Small intestine (tissue), 16 donors: Measurements from ENCODE around the gene ZNF474. TPM values are rescaled to one million over a fixed set of nuclear protein-coding genes. Genes with fewer than 3 reads are reported as not detected.
A peak's percentile ranks its signal among the peaks of the same experiment; 100 is the strongest.

Experiments used
- DNase-seq, 2 donors: peaks; one replicate each; pipeline versions ENCODE4 v3.0.0 to v3.0.0-alpha.2; 2013
- FAIRE-seq: peaks from 2 replicates; lab custom pipeline; 2012; peaks lifted over from hg19 to GRCh38; lab: Jason Lieb, UNC
- H3K27ac ChIP-seq, 3 donors: one replicate each; pipeline ENCODE4 v1.5.1; 2013; ENCODE audit warnings: low read length in 2 of 3, mild to moderate bottlenecking in 2 of 3, control low read depth in 1 of 3, inconsistent platforms in 1 of 3, low read depth in 1 of 3, moderate library complexity in 1 of 3
- H3K27me3 ChIP-seq, 3 donors: one replicate each; pipeline ENCODE4 v1.6.1; 2013; ENCODE audit warnings: low read length in 3 of 3, inconsistent platforms in 1 of 3; ENCODE audit not compliant: control insufficient read depth in 3 of 3, insufficient read depth in 3 of 3
- H3K36me3 ChIP-seq, 3 donors: one replicate each; pipeline ENCODE4 v1.6.1; 2013; ENCODE audit warnings: low read length in 3 of 3, inconsistent platforms in 1 of 3, low read depth in 1 of 3, mild to moderate bottlenecking in 1 of 3, moderate library complexity in 1 of 3; ENCODE audit not compliant: control insufficient read depth in 3 of 3, insufficient read depth in 2 of 3
- H3K4me1 ChIP-seq, 3 donors: one replicate each; pipeline ENCODE4 v1.6.1; 2013; ENCODE audit warnings: low read length in 2 of 3, inconsistent platforms in 1 of 3, low read depth in 1 of 3, mild to moderate bottlenecking in 1 of 3, moderate library complexity in 1 of 3; ENCODE audit not compliant: control insufficient read depth in 3 of 3, insufficient read depth in 2 of 3
- H3K4me3 ChIP-seq, 3 donors: one replicate each; pipeline ENCODE4 v1.5.1; 2013; ENCODE audit warnings: low read length in 3 of 3, control low read depth in 1 of 3, inconsistent platforms in 1 of 3, low read depth in 1 of 3, mild to moderate bottlenecking in 1 of 3, moderate library complexity in 1 of 3
- H3K9me3 ChIP-seq, 2 donors: one replicate each; pipeline ENCODE4 v1.6.1; 2013; ENCODE audit warnings: low read depth in 1 of 2, low read length in 1 of 2; ENCODE audit not compliant: control insufficient read depth in 2 of 2, insufficient read depth in 1 of 2
- WGBS, 3 donors: extraction: QIAGEN DNeasy Blood & Tissue Kit; methylation state at CpG; one replicate each; pipeline ENCODE4 v1.1.7; 2013; 5-methylcytosine and 5-hydroxymethylcytosine counted together
- long read RNA-seq, 10 donors: transcript quantifications; one replicate each; lab custom pipeline, GENCODE V29; 2026
- polyA plus RNA-seq, 4 donors: library from polyadenylated mRNA; stranded (reverse) in 3 of 4; unstranded in 1 of 4; fragments of 200-250 nt in 3 of 4; fragments of 120-200 nt in 1 of 4; gene quantifications; one replicate each; pipeline versions ENCODE4 v1.2.1 to v1.2.3, GENCODE V29; 2013
- donor health status: healthy with polysubstance abuse.
- donor health status: control.
- donor health status: control.
- donor health status: Bipolar disorder and iron deficiency.
- donor health status: healthy.

Gene ZNF474
- under 1 TPM in 2 of 4 donors, not detected in 2; 0.04 to 0.07 TPM for polyA plus RNA-seq
- long read RNA-seq, donor 1 = 0 reads
- long read RNA-seq, donor 2 = 0 reads
- long read RNA-seq, donor 3 = 0 reads
- long read RNA-seq, donor 4 = 0 reads
- long read RNA-seq, donor 5 = 0 reads
- long read RNA-seq, donor 6 = 0 reads
- long read RNA-seq, donor 7 = 0 reads
- long read RNA-seq, donor 8 = 0 reads
- long read RNA-seq, donor 9 = 0 reads
- long read RNA-seq, donor 10, partial matches to known transcripts = 0 of 1 reads
- long read RNA-seq, donor 10, other reads (novel, unspliced or antisense) = 0 of 1 reads

DNA sequence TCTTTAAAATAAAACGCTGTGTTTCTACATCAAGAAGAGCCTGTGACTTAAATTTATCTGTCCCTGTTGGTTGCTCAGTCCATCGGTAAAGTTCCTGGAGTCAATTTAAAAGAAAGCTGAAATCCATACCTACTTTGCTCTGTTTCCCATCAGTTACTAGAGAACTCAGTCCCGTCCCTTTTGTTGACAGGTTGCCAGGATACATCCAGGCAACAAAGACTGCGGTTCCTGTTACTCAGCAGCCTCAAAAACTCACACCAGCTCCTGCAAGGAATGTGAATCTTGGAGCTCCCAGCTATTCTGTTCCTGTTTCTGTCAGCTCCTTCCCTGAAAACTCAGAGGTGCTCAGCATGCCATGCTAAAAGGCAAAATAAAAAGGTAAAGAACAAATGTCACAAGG is at the start of gene ZNF474:
TSS of gene ZNF474 (plus strand) at position 241 of the 400 bp plus-strand sequence. CDS start 22,445 bp downstream, outside the sequence.
- H3K27ac ChIP-seq = no peak within 1 kb of the TSS
- FAIRE-seq = no peak
- peak; percentile 10 to 67 for DNase-seq
- H3K4me3 ChIP-seq = no peak within 1 kb of the TSS
- H3K27me3 ChIP-seq = no peaks in the 10 kb centered on the region
- 17 to 19% (median 19%) methylated on average over 4 of the region's 4 CpGs for WGBS, 3 donors
- H3K9me3 ChIP-seq = no peaks in the 10 kb centered on the region
- no peaks in the 10 kb centered on the region for H3K4me1 ChIP-seq
- no peaks in the 10 kb centered on the region for H3K36me3 ChIP-seq

DNA sequence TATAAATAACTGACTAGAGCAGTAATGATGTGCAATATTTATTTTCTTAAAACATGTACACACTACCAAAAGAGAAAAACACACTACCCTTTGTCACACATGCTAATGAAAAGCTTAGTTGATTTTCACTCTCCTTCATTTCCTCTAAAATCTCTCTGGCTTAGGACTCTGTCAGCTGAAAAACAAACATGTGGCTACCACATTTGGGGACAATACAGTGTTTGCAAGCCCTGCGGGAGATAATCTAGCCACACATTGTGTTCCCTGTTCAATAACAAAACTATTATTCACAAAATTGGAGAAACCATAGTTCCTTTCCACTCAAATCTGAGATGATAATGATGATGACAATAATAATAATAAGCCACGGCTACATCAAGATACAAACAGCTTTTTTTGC is 47.8 kb upstream of the ZNF474 start:
- peaks cover 0 to 19% (median 4%) of the 10 kb centered on the region in 3 donors for H3K27me3 ChIP-seq
- FAIRE-seq (no peak), DNase-seq (no peak)
- no peaks in the 10 kb centered on the region for H3K9me3 ChIP-seq
- H3K27ac ChIP-seq = no peak overlapping the region
- peaks cover 2% of the 10 kb centered on the region in 3 donors for H3K4me1 ChIP-seq
- no peak overlapping the region for H3K4me3 ChIP-seq
- WGBS, 3 donors = 88 to 90% (median 88%) methylated on average over 2 of the region's 2 CpGs
- no peaks in the 10 kb centered on the region for H3K36me3 ChIP-seq

DNA sequence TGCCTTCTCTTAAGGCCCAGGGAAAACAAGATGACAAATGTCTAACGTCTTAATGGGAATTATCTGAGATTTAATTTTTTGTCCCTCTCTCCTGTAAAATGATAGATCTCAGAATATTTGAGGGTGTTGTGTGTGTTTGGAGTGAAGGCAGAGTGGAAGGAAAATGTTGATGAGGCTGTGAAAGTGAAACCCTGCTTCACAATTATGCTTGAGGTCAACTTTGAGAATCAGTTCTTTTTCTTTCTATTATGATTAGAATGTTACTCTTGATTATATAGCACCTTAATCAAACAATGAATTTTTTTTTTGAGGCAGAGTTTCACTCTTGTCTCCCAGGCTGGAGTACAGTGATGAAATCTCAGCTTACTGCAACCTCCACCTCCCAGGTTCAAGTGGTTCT is 45.8 kb upstream of the ZNF474 start:
- Histone ChIP-seq H3K4me1 (no peaks in the 10 kb centered on the region), H3K9me3 (no peaks in the 10 kb centered on the region), H3K36me3 (no peaks in the 10 kb centered on the region), H3K27me3 (peaks cover 0 to 7% (median 0%) of the 10 kb centered on the region in 3 donors), H3K4me3 (no peak overlapping the region), H3K27ac (no peak overlapping the region)
- no peak for FAIRE-seq
- no peak for DNase-seq
- 50 to 75% (median 68%) methylated on average over 1 of the region's 1 CpG for WGBS, 3 donors

DNA sequence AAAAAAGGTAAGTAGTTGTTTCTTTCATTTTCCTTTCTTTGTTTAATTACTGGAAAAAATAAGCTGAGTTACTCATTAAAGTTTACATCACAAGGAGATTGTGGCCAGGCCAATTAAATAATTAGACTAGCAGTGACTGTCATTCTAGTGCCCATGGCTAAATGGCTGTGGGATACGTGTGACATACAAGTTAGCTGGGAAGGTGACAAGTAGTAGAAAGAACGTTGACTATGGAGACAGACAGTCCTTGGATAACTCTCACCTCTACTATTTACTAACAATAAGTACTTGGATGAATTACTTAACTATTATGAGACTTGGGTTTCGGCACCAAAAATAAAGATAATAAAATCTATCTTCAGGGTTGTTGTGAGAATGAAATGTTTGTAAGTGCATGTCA is 44.3 kb upstream of the ZNF474 start:
- Histone ChIP-seq H3K27ac (no peak overlapping the region), H3K4me3 (no peak overlapping the region), H3K36me3 (no peaks in the 10 kb centered on the region), H3K27me3 (peaks cover 0 to 6% (median 0%) of the 10 kb centered on the region in 3 donors), H3K4me1 (no peaks in the 10 kb centered on the region), H3K9me3 (no peaks in the 10 kb centered on the region)
- 69 to 83% (median 74%) methylated on average over 3 of the region's 3 CpGs for WGBS, 3 donors
- no peak for FAIRE-seq
- no peak for DNase-seq

DNA sequence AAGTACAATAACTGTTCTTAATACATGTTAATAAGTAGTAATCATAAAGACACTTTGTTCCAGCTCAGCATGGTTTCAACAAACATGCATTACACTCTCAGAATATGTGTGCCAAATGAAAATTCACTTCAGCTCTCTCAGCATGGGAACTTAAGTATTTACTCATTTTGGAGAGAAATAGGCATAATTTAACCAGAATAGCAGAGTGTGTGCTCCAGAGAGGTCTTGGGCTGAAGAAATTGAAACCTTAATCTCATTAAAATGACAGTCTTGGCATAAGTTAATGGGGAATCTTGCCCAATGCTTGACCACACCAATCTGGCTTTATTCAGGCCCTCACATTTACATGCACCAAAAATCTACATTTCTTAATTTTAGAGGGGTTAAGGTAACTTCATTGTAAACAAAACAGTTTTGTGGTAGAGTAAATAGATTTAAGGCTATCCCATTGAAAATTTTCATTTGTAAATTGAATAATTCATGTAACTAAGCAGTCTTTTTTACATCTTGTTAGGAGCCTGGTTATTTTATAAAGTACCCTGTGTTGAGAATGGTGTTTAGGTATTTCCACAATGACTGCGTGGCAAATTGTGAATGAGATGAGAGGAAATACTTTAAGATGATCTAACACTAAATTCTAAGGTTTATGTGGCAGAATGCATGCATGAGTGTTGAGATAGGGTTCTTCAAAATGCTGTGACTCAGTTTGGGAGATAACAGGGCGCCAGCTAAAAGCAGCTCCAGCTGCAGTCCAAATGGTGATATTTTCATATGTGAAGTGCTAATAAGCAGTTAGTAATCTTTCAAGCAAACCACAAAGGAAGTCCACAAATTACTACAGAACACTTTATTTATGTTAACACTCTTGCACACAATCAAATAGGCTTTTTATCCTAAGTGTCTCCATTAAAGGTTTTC is 40.0 kb upstream of the ZNF474 start:
- DNase-seq (no peak), FAIRE-seq (no peak)
- Histone ChIP-seq H3K27me3 (peaks cover 0 to 12% (median 0%) of the 10 kb centered on the region in 3 donors), H3K27ac (no peak overlapping the region), H3K4me1 (no peaks in the 10 kb centered on the region), H3K9me3 (no peaks in the 10 kb centered on the region), H3K4me3 (no peak overlapping the region), H3K36me3 (no peaks in the 10 kb centered on the region)
- WGBS, 3 donors = 42 to 66% (median 55%) methylated on average over 2 of the region's 2 CpGs

DNA sequence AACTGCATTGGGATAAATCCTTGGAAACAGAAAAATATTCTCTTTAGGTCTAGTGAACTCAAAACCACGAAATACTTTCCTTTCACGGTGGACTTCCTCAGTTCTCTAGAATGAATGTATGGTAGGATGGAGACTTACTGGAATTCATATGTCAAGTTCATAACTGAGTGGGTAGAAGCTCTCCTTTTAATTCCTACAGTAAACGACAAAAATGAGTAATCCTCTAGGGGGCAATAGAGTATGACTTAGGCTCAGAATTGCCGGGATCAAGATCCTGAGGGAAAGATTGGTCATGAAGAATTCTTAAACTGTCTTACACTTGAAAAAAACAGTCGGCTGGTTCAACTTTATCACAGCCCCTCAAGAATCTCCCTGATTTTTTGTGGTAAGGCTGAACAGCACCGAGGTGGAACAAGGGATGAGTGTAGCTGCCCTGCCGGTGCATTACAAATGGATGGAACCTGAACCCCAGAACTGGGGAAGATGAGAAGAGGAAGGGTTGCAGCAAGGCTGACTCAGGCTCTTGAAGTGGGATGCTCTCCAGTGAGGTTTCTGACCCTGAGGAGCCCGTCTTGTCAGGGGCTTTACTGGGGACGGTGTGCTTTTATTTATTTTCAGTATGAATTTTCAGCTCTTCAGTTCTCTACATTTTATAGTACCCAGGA is 37.3 kb upstream of the ZNF474 start:
- DNase-seq (peak in 1 of 2 donors; percentile 28), FAIRE-seq (no peak)
- Histone ChIP-seq H3K9me3 (no peaks in the 10 kb centered on the region), H3K27ac (no peak overlapping the region), H3K4me3 (no peak overlapping the region), H3K36me3 (no peaks in the 10 kb centered on the region), H3K27me3 (peaks cover 0 to 12% (median 0%) of the 10 kb centered on the region in 3 donors), H3K4me1 (no peaks in the 10 kb centered on the region)
- 52 to 63% (median 55%) methylated on average over 9 of the region's 9 CpGs for WGBS, 3 donors

DNA sequence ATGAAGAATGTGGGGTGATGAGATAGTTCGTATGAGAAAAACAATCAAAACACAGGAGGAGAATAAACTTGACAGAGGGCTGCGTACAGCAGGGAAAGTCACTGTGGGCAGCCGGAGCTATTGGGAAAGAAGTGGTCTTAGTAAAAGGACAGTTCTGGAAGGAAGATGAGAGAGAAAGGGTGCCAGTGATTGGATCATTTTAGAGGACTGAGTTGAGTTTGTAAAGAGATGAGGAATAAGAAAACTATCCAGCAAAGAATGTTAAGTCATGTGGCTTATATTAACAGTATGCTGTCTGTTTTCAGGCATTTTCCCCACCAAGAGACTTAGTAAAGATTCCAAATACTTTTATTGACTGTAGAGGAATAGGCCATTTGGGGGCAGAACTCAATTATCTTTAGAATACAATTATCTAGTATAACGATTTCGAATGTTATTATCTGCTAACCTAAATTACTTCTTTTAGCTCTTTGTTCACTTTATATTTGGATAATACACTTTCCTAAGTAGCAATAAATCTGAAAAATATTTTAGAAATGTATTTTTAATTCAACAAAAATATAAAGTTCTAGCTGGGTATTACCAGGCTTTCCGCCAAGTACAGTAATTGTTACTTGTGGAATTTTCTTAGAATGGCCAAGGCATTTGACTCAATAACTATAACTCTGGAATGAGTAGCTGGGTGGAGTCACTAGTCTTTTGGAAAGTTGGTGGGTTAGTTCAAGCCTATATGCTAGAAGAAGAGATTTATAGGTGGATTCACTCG is 35.7 kb upstream of the ZNF474 start:
- DNase-seq = no peak
- Histone ChIP-seq H3K9me3 (no peaks in the 10 kb centered on the region), H3K4me3 (no peak overlapping the region), H3K36me3 (no peaks in the 10 kb centered on the region), H3K4me1 (no peaks in the 10 kb centered on the region), H3K27me3 (peaks cover 0 to 7% (median 0%) of the 10 kb centered on the region in 3 donors), H3K27ac (no peak overlapping the region)
- 79 to 88% (median 85%) methylated on average over 7 of the region's 7 CpGs for WGBS, 3 donors
- FAIRE-seq = no peak
